GM21515 (cell line): ENCODE results near the gene OXLD1.
"Not testable (repeated sequence)": the region's sequence is repeated elsewhere in the genome, so short reads cannot be mapped to it uniquely, and the experiment has no call there.

Experiments used
- ATAC-seq: cut with Tn5 transposase; IDR thresholded peaks from one replicate; pipeline ENCODE4 v1.9.1; 2021; ENCODE audit not compliant: unreplicated experiment

Gene OXLD1

DNA sequence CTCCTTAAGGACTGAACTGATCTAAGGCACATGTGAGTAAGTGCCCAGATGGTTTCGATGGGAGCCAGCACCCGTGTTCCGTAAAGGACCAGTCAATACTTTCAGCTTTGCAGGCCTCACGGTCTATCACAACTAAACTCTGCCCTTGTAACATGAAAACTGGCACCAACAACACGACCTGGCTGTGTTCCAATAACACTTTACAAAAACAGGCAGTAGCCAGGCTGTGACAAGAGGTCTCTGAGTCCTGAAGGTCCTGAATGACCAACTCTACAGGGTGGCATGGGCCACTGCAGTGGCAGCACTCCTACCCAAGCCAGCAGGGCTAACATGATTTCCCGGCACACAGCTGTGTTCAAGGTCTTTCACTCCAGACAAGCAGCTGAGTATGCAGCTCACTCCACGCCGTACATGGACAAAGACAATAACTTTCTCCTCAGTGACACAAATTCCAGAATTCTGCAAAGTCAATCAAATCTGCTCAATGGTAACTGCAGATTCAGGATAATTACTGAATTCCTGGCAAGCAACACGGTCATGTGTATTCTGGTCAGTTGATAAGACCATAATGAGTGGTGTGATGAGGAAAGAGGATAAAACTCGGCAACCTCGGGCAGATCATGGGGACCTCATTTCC lies 44.8 kb downstream of the OXLD1 start:
- no peak for ATAC-seq

DNA sequence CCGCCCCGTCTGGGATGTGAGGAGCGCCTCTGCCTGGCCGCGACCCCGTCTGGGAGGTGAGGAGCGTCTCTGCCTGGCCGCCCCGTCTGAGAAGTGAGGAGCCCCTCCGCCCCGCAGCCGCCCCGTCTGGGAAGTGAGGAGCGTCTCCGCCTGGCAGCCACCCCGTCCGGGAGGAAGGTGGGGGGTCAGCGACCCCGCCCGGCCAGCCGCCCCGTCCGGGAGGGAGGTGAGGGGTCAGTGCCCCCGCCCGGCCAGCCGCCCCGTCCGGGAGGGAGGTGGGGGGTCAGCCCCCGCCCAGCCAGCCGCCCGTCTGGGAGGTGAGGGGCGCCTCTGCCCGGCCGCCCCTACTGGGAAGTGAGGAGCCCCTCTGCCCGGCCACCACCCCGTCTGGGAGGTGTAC lies 48.1 kb downstream of the OXLD1 start:
- ATAC-seq = not testable (repeated sequence)

DNA sequence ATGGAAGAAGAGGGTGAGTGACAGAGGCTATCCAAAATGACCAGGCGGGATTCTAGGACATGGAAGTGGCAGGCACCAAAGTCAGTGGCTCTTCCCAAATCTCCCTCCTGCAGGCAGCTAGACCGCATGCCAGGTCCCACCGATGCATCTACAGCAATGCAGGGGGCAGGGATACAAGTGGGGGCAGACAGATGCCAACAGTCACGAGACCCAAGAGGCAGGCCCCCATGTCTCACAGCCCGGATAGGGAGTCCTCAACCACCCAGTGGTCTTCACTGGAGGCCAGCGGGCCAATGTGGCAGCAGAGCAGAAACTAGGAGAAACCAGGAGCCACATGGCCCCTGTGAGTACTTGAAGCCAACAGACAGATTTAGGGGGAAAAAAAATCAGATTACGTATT lies 49.5 kb downstream of the OXLD1 start:
- no peak for ATAC-seq

DNA sequence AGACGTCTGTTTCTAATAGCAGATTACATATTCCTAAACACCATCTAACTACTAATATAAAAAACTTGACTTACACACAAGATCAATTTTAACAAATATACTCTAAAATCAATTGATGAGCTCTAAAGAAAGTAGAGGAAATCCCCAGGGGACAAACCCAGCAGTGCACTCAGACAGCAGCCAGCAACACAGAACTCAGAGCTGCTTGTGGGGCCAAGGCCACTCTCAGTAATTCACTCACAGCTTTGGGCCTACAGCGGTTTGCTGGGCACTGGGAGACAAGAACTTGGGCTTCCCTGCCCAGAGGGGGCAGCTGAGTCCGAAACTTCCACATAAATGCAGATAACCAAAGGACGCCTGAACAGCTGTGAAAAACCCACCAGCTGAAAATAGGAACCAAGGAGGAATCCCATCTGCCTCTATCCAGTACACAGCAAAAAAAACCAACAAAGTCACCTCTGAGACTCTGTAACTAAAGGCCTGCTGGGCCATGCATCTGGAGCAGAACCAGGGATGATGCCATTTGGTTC lies 50.9 kb downstream of the OXLD1 start:
- ATAC-seq = no peak
